Endothelial cell of umbilical vein (primary cell): Measurements from ENCODE around the gene TSN. TPM values are rescaled to one million over a fixed set of nuclear protein-coding genes. Genes with fewer than 3 reads are reported as not detected.

Experiments
- BruUV-seq: library from RNA; stranded (reverse); fragments of 400-500 nt; replicated peaks from 2 replicates; lab custom pipeline; 2021; lab: Mats Ljungman, UMichigan
- CTCF ChIA-PET: fragments of 300-600, 350-600 bp; sonication (Branson Sonifier 250); formaldehyde crosslinking; loops from one replicate; lab custom pipeline; 2021; ENCODE audit warnings: antibody characterized with exemption, inconsistent platforms; lab: Charles Lee
- POLR2A ChIA-PET: fragments of 300-600, 350-600 bp; sonication (Branson Sonifier 250); formaldehyde crosslinking; loops from one replicate; lab custom pipeline; 2021; ENCODE audit warnings: antibody characterized with exemption, inconsistent platforms; lab: Charles Lee
- DNase-seq: peaks from one replicate; pipeline ENCODE4 v3.0.0-alpha.2; 2011; ENCODE audit warnings: low read depth, low spot score
- FAIRE-seq: peaks from 2 replicates; lab custom pipeline; 2011; peaks lifted over from hg19 to GRCh38; lab: Jason Lieb, UNC
- H2AFZ ChIP-seq: 2 replicates; pipeline ENCODE4 v1.6.0; 2012; ENCODE audit warnings: low read depth, low read length, control low read depth, inconsistent platforms
- H3K27ac ChIP-seq: 2 replicates; pipeline ENCODE4 v1.5.1; 2011; ENCODE audit warnings: low read depth, mild to moderate bottlenecking, control low read depth, low read length, moderate library complexity; ENCODE audit not compliant: insufficient read depth
- H3K27me3 ChIP-seq, 2 experiments: 2 replicates each; pipeline versions ENCODE4 v1.6.0 to v1.6.1; 2011; ENCODE audit warnings: low read length in 2 of 2, mixed read lengths in 1 of 2; ENCODE audit not compliant: control insufficient read depth in 2 of 2, insufficient read depth in 2 of 2
- H3K36me3 ChIP-seq, 2 experiments: 2 replicates in 1 of 2; 3 replicates in 1 of 2; pipeline ENCODE4 v1.5.1; 2011; ENCODE audit warnings: low read length in 2 of 2, mild to moderate bottlenecking in 1 of 2, moderate library complexity in 1 of 2; ENCODE audit not compliant: control insufficient read depth in 2 of 2, insufficient read depth in 2 of 2; ENCODE audit errors: extremely low read depth in 1 of 2
- H3K4me1 ChIP-seq: 3 replicates; pipeline ENCODE4 v1.5.1; 2011; ENCODE audit warnings: mild to moderate bottlenecking, low read length; ENCODE audit not compliant: control insufficient read depth, insufficient read depth; ENCODE audit errors: extremely low read depth
- H3K4me2 ChIP-seq: 2 replicates; pipeline ENCODE4 v1.6.1; 2011; ENCODE audit warnings: low read length, control low read depth, mixed read lengths; ENCODE audit not compliant: insufficient read depth
- H3K4me3 ChIP-seq, 3 experiments: fragments of 200-600 bp in 1 of 3; sonication (generic), shearing (Covaris generic) in 1 of 3; replicated peaks in 1 of 3; 2 replicates each; pipeline ENCODE4 v1.5.1; 2011 to 2016; ENCODE audit warnings: control low read depth in 3 of 3, low read length in 3 of 3, mild to moderate bottlenecking in 2 of 3, inconsistent platforms in 1 of 3, low read depth in 1 of 3, moderate library complexity in 1 of 3; ENCODE audit not compliant: insufficient read depth in 1 of 3
- H3K79me2 ChIP-seq: 2 replicates; pipeline ENCODE4 v1.6.0; 2012; ENCODE audit warnings: low read length, inconsistent platforms; ENCODE audit not compliant: control insufficient read depth, insufficient read depth
- H3K9ac ChIP-seq: replicated peaks from 2 replicates; pipeline ENCODE3; 2011; ENCODE audit warnings: low read length, control low read depth; ENCODE audit not compliant: insufficient read depth; ENCODE audit errors: extremely low read depth
- H3K9me1 ChIP-seq: replicated peaks from 3 replicates; pipeline ENCODE4 v1.6.0; 2011; ENCODE audit warnings: mild to moderate bottlenecking, low read length; ENCODE audit not compliant: control insufficient read depth, insufficient read depth; ENCODE audit errors: extremely low read depth
- H3K9me3 ChIP-seq: replicated peaks from 2 replicates; pipeline ENCODE4 v1.5.1; 2012; ENCODE audit warnings: low read length, inconsistent platforms; ENCODE audit not compliant: control insufficient read depth, insufficient read depth
- H4K20me1 ChIP-seq: replicated peaks from 2 replicates; pipeline ENCODE3; 2011; ENCODE audit warnings: mild to moderate bottlenecking, low read length; ENCODE audit not compliant: control insufficient read depth, insufficient read depth; ENCODE audit errors: extremely low read depth
- EZH2 ChIP-seq: IDR thresholded peaks from 2 replicates; pipeline ENCODE4 v1.6.1; 2012; ENCODE audit warnings: borderline replicate concordance, low read depth, mild to moderate bottlenecking, moderate library complexity, low read length, inconsistent platforms; ENCODE audit not compliant: severe bottlenecking
- FOS ChIP-seq: IDR thresholded peaks from 2 replicates; pipeline ENCODE4 v1.6.1; 2011; ENCODE audit warnings: mild to moderate bottlenecking, low read length, moderate library complexity, borderline replicate concordance; ENCODE audit not compliant: insufficient read depth
- GATA2 ChIP-seq: IDR thresholded peaks from 2 replicates; pipeline ENCODE4 v1.7.0; 2011; ENCODE audit warnings: low read depth, mild to moderate bottlenecking, moderate library complexity, mixed read lengths, low read length; ENCODE audit not compliant: insufficient read length, insufficient read depth
- JUN ChIP-seq: IDR thresholded peaks from 2 replicates; pipeline ENCODE4 v1.6.1; 2011; ENCODE audit warnings: borderline replicate concordance, low read depth; ENCODE audit not compliant: insufficient read length, insufficient read depth
- MYC ChIP-seq: IDR thresholded peaks from one replicate; pipeline ENCODE4 v1.6.1; 2011; ENCODE audit warnings: mild to moderate bottlenecking, low read depth, low read length
- POLR2A ChIP-seq: IDR thresholded peaks from 2 replicates; pipeline ENCODE4 v1.6.1; 2012; ENCODE audit warnings: low read depth, mild to moderate bottlenecking, control low read depth, low read length
- POLR2AphosphoS5 ChIP-seq: IDR thresholded peaks from 2 replicates; pipeline ENCODE4 v1.6.1; 2012; ENCODE audit warnings: low read depth, mild to moderate bottlenecking, control low read depth, low read length, moderate library complexity; ENCODE audit not compliant: insufficient read depth
- dilution Hi-C: fragments of 300-500 bp; cut with MboI; formaldehyde crosslinking; loops from one replicate; pipeline ENCODE4 v1.15.0; 2019; ENCODE audit warnings: low sequenced_read_pairs; ENCODE audit not compliant: extremely low pct_ligation_motif_present
- intact Hi-C: fragments of 100-400 bp; cut with micrococcal nuclease; formaldehyde crosslinking; loops from one replicate; pipeline ENCODE4 v1.10.0; 2022
- polyA plus RNA-seq, 4 experiments: library from polyadenylated mRNA; depleted of rRNA in 3 of 4; stranded (reverse) in 3 of 4; unstranded in 1 of 4; fragments of >200 nt; gene quantifications; 2 replicates each; pipeline versions ENCODE4 v1.2.1 to v1.2.3, GENCODE V29; 2011 to 2012; ENCODE audit warnings: missing spikeins in 1 of 4
- total RNA-seq: library from RNA; stranded (reverse); gene quantifications from 2 replicates; pipeline ENCODE4 v1.2.3, GENCODE V29; 2021
- TF ChIP-seq, protein P1 (sequence below), 2 donors: IDR thresholded peaks; 1 replicate in 1 of 2; 2 replicates in 1 of 2; pipeline ENCODE4 v1.5.1; 2011; ENCODE audit warnings: low read length in 2 of 2, mild to moderate bottlenecking in 2 of 2, moderate library complexity in 2 of 2, control low read depth in 1 of 2, inconsistent platforms in 1 of 2, low read depth in 1 of 2; ENCODE audit not compliant: insufficient read depth in 1 of 2; ENCODE audit errors: extremely low read depth in 1 of 2
- TF ChIP-seq, protein P2 (sequence below): IDR thresholded peaks from 2 replicates; pipeline ENCODE4 v1.6.1; 2011; ENCODE audit not compliant: insufficient read depth, insufficient read length

The TSN gene
- total and polyA plus RNA-seq, 2 donors (not counting 3 experiments of a cell fraction or from before 2014, with no cell fraction given) = 33.2 to 76.1 TPM

DNA sequence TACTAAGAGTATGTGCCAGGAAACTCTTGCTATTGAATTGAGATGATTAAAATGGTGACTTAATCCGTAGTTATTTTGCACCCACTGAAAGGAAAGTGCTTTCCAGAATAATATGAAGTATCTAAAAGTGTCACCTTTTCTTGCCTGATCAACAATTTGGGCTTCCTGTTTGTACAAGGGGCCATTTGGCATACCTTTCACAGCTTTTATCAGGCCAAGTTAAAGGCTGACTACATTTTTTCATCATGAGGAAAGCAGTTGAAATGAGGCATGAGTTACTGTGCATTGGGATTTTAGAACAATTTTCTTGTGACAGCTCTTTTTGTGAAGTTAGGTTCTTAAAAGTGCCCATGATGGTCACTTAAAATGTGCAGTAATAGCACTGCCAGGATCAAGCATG, 11.2 kb downstream of the TSN start:
- H3K9me1 ChIP-seq = no peaks in the 10 kb centered on the region
- no peak overlapping the region for H3K4me3 ChIP-seq
- intact Hi-C loops (no loop called here), dilution Hi-C loops (no loop called here)
- H3K9ac ChIP-seq = no peak overlapping the region
- no TSS peak for BruUV-seq
- no peaks in the 10 kb centered on the region for H3K4me1 ChIP-seq
- DNase-seq (no peak), FAIRE-seq (no peak)
- no peak overlapping the region for H3K4me2 ChIP-seq
- H3K27ac ChIP-seq = no peak overlapping the region
- H3K9me3 ChIP-seq = no peaks in the 10 kb centered on the region
- no peak overlapping the region for H2AFZ ChIP-seq
- no peaks in the 10 kb centered on the region for H3K79me2 ChIP-seq
- H3K27me3 ChIP-seq = no peaks in the 10 kb centered on the region
- no peak for TF ChIP-seq GATA2
- no peak for TF ChIP-seq POLR2AphosphoS5
- TF ChIP-seq MYC = no peak
- TF ChIP-seq EZH2 = no peak
- TF ChIP-seq, protein P1, sequence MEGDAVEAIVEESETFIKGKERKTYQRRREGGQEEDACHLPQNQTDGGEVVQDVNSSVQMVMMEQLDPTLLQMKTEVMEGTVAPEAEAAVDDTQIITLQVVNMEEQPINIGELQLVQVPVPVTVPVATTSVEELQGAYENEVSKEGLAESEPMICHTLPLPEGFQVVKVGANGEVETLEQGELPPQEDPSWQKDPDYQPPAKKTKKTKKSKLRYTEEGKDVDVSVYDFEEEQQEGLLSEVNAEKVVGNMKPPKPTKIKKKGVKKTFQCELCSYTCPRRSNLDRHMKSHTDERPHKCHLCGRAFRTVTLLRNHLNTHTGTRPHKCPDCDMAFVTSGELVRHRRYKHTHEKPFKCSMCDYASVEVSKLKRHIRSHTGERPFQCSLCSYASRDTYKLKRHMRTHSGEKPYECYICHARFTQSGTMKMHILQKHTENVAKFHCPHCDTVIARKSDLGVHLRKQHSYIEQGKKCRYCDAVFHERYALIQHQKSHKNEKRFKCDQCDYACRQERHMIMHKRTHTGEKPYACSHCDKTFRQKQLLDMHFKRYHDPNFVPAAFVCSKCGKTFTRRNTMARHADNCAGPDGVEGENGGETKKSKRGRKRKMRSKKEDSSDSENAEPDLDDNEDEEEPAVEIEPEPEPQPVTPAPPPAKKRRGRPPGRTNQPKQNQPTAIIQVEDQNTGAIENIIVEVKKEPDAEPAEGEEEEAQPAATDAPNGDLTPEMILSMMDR (IDR thresholded peaks at IDR 0.05; ENCODE audit: extremely low read depth in 1 of 2, insufficient read depth in 1 of 2, low read depth in 1 of 2, low read length in 2 of 2) = no peak
- TF ChIP-seq POLR2A = no peak
- TF ChIP-seq JUN = no peak
- no peak for TF ChIP-seq FOS
- TF ChIP-seq, protein P2, sequence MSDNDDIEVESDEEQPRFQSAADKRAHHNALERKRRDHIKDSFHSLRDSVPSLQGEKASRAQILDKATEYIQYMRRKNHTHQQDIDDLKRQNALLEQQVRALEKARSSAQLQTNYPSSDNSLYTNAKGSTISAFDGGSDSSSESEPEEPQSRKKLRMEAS = no peak
- peaks cover 20 to 25% of the 10 kb centered on the region in 2 experiments for H3K36me3 ChIP-seq
- CTCF ChIA-PET = no interaction called here
- H4K20me1 ChIP-seq = no peaks in the 10 kb centered on the region
- POLR2A ChIA-PET = no interaction called here
